HG03469 (cell line): ENCODE results near the gene TXNRD2.

Source experiments
- ATAC-seq: cut with Tn5 transposase; IDR thresholded peaks from one replicate; pipeline ENCODE4 v1.9.1; 2021; ENCODE audit warnings: mild to moderate bottlenecking, moderate library complexity, moderate number of reproducible peaks; ENCODE audit not compliant: unreplicated experiment

Gene TXNRD2

DNA sequence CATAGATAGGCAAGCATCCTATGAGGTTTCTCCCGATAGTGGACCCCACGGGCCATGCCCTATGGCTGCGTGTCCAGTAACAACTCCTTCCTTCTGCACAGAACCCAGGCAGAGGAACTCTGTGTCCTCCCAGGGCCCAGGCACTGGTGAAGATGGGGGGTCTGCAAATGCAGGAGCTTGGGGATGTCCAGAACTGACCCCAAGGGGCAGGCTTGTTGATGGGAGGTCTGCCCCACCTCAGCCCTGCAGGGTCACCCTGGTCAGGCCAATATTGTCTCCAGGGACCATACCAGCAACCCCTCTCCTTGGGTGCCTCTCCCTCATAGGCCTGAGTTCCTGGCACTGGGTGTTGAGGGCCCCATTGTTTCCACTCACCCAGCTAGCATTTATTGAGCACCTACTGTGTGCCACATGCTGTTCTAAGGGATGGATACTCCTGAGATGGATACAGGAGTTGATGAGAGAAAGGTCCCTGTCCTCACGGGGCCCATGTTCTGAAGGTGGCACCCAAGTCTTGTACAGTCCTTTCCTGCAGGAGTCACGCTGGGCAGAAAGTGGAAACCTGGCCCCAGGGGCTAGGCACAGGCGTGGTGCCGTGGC, 26.3 kb upstream of the TXNRD2 start:
- ATAC-seq = no peak

- no peak for ATAC-seq
Observed at GRCh38 chr22:19966908-19967750, 25.5 kb upstream of the TXNRD2 start.

DNA sequence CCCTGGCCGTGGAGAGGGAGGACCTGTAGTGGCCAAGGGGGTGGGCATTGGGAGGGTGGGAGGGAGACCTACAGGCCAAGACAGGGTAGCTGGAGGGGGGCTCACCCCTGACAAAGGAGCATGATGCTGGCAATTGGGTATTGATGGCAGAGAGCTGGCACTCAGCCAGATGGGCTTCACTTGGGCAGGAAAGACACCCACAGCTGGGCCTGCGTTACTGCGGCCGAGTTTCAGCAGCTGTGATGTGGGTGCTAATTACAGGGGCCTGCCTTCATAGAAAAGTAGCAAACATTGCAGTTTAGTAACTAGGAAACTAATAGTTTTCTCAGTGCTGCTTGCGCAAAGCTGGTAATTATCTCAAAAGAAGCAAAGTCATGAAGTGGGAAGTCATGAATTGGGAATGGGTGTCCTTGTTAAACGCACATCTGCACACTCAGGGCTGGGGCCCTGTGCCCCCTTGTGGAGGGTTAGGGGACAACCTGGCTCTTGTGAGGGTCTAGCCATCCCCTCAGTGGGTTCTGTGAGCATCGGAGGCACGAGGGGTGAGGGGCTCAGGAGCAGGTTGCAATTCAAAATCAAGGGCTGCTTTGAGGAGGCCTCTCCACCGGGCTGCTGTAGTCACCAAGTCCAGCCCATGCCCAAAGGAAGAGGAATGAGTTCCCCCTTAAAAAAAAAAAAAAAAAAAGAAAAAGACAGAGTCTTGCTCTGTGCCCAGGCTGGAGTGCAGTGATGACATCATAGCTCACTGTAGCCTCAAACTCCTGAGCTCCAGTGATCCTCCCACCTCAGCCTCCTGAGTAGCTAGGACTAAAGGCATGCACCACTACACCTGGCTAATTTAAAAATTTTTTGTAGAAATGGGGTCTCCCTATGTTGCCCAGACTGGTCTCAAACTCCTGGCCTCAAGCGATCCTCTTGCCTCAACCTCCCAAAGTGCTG, 24.4 kb upstream of the TXNRD2 start:
- no peak for ATAC-seq

GRCh38 chr22:19964701-19965386, 23.2 kb upstream of the TXNRD2 start:
- ATAC-seq = no peak

DNA sequence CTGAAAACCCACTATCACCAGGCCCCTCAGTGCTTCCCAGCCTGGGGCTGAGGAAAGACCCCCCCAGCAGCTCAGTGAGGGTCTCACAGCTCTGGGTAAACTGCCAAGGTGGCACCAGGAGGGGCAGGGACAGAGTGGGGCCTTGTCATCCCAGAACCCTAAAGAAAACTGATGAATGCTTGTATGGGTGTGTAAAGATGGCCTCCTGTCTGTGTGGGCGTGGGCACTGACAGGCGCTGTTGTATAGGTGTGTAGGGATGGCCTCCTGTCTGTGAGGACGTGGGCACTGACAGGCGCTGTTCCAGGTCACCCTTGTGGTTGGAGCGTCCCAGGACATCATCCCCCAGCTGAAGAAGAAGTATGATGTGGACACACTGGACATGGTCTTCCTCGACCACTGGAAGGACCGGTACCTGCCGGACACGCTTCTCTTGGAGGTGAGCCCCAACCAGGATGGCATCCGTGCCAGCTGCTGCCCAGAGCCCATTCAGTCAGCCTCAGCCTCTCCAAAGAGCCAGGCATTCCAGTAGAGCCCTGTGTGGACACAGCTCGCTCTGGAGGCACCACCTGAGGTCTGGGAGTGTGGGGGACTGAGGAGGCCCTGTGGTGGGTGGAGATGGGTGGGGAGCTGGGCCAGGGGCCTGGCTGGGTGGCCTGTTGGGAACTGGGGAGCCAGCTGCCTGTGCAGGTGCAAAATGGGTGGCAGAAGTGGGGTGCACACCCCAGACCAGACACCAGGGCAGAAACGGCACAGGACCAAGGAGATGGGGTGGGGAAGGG, 22.4 kb upstream of the TXNRD2 start:
- no peak for ATAC-seq

DNA sequence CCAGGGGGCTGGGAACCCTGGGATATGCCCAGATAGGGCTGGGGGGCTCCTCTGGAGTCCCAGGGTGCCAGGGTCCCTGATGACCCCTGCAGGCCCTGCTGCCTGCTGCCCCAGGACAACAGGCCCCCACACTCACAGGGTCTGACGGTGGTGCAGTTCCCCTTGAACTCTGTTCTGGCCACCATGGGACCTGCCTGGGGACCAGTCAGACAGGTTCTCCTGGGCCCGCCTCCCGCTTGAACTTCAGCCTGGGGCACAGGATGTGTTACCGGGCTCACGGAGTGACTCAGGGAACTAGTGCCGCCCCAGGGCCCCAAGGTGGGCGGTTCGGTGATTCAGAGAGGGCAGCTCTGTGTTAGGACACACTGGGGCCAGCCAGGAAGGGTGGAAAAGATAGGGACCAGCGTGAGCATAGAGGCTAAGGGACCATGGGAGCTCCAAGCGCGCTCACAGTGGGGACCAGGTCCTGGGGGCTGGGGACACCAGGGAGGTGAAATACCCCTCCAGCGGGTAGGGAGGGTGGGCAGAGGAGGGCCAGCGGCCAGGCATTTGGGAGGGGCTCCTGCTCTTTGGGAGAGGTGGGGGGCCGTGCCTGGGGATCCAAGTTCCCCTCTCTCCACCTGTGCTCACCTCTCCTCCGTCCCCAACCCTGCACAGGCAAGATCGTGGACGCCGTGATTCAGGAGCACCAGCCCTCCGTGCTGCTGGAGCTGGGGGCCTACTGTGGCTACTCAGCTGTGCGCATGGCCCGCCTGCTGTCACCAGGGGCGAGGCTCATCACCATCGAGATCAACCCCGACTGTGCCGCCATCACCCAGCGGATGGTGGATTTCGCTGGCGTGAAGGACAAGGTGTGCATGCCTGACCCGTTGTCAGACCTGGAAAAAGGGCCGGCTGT, 21.5 kb upstream of the TXNRD2 start:
- no peak for ATAC-seq

GRCh38 chr22:19962246-19962908, 20.8 kb upstream of the TXNRD2 start:
- no peak for ATAC-seq

DNA sequence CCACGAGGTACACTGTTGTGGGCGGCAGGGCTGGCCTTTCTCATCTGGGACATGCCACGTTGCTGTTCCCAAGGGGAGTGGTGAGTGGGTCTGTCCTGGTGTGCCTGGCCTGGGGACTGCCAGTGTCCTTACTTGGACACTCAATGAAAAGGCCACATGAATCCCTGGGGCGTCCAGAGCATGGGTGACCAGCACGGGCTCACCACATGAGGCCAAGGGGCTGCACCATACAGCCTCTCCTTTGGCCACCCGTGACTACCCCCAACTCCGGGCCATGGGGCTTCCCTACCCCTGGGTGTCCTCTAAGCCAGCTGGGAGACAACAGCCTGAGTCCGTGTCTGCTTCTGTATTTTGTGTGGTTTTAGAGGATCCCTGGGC, 20.2 kb upstream of the TXNRD2 start:
- ATAC-seq = no peak

DNA sequence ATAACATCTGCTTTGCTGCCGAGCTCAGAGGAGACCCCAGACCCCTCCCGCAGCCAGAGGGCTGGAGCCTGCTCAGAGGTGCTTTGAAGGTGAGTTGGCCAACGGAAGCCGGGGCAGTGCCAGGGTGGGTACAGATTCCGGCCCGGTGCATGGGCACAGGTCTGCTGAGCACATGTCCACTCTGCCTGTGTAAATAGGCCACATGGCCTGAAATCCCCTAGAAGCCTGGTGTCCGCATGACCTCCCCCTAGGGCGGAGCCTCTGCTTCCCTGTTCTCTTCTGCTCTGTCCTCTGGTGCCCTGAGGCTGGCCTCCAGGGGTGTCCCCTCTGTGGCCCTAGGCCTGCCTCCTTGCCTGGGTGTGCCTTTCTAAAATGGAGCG, 19.6 kb upstream of the TXNRD2 start:
- no peak for ATAC-seq

GRCh38 chr22:19960491-19961200, 19.0 kb upstream of the TXNRD2 start:
- no peak for ATAC-seq

DNA sequence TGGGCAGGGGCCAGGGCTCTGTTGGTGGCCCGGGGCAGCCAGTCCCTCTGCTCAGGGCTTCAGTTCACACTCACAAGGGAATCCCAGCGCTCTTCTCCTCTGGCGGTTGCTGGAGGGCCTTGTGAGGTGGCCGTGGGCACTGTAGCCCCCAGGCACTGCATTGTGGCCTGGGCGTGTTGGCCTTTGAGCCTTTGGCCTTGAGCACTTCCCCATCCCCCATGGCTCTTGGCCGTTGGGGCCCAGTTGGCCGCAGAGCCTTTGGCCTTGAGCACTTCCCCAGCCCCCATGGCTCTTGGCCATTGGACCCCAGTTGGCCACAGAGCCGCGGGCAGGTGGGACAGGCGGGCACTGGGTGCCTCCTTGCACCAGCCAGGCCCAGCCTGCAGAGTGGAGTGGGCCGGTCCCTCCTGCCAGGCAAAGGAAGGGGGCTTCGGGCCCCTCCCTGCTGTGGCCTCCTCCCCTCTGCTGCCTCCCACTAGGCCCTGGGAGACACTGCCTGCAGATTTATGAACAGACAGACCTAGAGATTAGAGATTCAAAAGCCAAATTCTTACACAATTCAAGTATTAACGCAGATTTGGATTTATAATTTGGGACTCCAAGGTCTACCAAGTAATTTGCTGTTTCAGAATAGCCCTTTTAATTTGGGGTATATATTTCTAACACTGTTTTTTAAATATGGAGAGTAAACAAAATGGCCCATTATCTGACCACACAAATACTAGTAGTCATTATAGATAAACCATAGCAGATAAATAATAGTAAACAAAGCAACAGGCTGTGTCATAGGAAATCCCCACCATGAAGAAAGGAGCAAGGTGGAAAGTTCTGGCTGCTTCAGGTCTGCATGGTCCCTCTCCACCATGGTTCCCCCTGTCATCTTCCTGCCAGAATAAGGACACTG, 18.2 kb upstream of the TXNRD2 start:
- ATAC-seq = no peak

DNA sequence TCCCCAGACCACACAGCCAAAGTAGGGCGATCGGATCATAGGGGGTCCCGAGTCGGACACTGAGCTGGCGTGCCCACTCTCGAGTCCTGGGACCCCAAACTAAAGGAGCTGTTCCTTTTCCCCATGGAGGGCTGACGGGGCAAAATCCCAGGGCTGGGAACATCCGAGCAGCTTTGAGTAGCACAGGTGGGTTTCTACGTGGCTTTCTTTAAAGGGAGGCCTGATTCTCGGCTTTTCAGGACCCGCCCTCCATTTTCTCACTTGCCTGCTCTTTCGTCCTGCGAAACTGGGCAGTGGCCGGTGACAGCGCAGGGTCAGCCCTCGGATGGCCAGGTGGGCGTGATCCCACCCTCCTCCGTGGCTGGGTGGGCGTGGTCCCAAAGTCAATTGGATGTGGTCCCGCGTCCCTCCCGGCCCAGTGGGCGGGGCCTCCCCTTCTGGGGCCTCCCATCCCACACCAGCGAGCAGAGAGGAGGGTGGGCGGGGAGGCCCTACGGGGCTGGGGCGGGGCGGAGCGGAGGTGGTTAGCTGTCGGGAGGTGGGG, 17.5 kb upstream of the TXNRD2 start:
- ATAC-seq = no peak

- no peak for ATAC-seq
Observed at GRCh38 chr22:19958083-19959042, 16.7 kb upstream of the TXNRD2 start.

DNA sequence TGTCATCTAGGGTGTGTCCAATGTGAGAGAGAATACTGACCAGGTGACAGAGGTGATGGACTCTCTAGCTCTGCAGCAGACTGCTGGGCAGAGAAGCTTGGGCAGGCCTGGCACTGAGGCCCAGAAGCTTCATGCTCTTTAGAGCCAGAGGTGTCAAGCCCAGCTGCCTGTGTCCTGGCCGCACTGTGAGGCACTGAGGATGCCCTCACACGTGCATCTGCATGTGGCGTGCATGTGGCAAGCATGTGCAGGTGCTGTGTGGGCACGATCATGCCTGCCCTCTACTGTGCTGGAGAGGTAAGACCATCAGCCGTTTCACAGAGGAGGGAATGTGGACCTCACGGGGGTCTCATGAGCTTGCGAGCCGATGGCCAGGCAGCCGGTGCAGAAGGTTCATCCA, 15.8 kb upstream of the TXNRD2 start:
- ATAC-seq = no peak

GRCh38 chr22:19955241-19956128, 13.9 kb upstream of the TXNRD2 start:
- no peak for ATAC-seq
